GM18520 (cell line): Measurements from ENCODE around the gene ZNF511.

Experiments
- ATAC-seq: cut with Tn5 transposase; IDR thresholded peaks from one replicate; pipeline ENCODE4 v1.9.1; 2021; ENCODE audit not compliant: unreplicated experiment

The ZNF511 gene

DNA sequence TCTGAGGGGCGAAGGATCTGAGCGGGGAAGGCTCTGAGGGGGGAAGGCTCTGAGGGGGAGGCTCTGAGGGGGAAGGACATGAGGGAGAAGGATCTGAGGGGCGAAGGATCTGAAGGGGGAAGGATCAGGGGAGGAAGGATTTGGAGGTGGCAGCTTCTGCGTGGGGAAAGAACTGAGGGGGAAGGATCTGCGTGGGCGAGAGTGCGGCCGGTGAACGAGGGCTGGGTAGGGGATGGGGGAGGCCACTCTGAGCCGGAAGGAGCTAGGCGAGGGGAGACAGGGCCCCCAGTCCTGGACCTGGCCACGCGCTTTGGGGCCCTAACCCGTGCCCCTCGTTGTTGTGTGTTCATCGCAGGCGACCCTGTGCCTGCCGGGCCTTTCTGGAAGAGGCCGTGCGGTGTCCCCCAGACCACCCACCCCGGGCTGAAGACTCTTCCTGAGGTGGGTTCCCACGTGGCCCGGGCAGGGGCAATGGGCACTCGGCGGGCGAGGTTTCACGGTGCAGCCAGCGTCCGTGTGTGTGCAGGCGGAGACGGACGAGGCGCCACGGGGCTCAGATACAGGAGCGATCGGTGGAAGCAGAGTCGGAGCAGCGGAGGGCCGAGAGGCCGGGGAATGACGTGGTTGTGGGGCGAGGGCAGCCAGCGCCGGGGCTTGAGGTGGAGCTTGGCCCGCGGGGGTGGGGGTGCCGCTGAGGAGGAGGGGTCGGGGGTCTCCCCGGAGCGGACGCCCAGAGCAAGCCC, 26.0 kb downstream of the ZNF511 start:
- no peak for ATAC-seq

DNA sequence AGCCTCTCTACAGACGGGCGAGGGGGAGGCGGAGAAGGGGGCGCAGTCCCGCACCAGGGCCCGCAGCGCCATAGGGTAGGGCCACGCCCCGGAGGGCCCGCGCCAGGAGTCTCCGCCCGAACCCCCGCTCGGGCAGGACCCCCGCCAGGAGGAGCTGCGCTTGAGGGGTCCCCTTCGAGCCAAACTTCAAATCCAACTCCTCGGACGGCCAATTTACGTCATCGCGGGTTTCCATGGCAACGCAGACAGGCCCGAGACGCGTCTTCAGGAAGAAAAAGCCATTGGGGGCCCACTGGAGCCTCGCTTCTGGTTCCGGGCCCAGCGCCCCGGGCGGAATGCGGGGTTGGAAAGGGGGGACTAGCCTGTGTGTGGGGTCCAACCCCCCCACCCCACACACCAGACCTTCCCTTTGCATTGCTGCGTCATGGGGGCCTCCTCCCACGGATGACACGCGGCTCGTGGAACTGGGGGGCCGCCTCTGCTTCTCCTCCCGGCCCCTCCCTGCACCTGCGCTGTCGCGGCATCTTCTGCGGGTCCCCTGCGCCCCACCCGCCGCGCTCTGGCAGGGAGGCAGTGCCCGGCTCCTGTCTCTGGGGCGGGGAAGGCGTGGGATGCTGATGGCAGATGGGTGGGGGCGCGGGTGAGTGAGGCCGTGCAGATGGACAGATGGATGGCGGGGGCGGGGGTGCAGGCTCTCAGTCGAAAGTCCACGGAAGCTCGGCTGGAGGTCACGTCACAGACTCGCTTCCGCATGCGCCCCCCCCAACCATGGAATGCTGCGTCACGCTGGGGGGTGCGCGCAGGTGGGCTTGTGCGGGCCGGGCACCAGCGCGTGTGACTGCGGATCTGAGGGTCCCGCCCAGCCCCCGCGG, 26.8 kb downstream of the ZNF511 start:
- ATAC-seq: no peak

DNA sequence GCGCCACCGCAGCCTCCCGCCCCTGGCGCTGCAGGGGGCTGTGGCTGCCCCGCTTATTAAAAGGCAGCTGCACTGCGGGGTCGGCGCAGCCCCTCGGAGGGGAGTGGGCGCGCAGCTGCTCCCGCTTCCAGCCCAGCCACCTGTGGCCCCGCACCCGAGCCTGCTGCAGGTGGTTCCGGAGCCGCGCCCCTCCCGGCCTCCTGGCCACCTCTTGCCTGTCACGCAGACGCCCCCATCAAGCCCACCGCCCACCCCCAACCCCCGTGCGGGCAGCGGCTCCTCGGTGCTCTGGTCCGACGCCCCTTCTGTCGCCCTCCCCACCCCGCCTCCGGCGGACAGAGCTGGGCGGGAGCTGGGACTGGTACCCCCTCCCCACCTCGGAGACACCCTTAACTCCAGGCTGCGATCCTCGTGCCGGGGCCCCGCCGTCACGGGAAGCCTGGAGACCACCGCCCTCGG, 27.4 kb downstream of the ZNF511 start:
- no peak for ATAC-seq

DNA sequence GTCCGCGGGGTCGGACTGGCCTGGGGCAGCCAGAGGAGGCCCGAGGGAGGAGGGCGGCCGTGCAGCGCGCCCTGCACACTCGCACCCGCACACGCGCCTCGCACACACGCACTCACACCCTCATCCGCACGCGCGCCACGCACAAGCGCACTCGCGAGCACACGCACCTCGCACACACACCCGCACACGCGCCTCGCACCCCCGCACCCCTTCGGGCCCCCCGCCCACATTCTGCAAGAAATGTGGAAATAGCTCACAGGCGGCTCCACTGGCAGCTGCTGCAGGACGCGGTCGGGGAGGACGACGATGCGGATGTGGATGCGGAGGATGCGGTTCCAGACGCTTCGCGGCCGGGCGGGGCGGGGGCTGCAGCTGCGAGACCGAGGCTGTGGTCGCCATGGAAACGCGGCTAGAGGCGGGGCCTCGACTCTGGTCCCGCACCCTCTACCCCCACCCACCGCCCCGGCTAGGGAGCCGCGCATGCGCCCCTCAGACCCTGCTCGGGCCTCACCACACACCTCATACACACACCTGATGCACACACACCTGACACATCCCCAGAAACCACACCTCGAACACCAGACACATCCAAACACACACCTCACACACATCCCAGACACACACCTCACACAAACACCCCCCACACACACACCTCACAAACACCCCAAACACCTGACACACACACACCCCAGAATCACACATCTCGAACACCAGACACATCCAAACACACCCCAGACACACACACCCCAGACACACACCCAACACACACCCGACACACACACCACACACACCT, 28.1 kb downstream of the ZNF511 start, which contains the start of gene CALY:
Gene CALY (minus strand): TSS at position 320 of the 793 bp plus-strand sequence. CDS start 7,907 bp downstream, outside the sequence.
- no peak for ATAC-seq

DNA sequence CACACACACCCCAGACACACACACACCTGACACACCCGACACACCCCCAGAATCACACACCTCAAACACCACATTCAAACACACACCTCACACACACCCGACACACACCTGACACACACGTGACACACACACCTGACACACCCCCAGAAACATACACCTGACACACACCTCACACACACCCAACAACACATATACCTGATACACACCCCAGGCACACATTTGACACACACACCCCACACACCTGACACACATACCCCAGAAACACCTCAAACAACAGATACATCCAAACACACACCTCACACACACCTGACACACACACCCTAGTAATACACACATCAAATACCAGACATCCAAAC, 28.6 kb downstream of the ZNF511 start:
- no peak for ATAC-seq

DNA sequence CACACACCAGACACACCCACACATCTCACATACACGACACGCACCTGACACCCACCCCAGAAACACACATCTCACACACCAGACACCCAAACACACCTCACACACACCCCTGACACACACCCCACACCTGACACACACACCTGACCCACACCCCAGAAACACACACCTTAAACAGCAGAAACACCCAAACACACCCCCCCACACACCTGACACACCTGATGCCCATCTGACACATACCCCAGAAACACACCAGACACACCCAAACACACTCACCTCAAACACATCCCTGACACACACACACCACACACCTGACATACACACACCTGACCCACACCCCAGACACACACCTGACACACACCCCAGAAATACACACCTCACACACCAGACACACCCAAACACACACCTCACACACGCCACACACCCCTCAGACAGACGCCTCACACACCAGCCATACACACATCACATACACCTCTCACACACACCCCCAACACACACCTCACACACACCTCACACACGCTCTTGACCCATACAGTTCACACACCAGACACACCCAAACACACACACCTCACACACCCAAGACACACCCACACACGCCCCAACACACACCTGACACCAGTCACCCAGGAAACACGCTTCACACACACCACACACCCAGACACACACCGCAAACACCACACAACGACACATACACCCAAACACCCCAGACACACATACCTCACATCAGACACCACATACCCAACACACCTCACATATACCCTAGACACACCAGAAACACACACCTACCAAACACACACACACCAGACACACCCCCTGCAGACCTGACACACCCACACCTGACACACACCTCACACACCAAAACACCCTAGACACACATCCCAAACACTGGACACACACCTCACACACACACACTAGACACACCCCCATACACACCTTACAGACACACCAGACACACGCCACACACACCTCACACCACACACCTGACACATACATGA, 29.7 kb downstream of the ZNF511 start:
- no peak for ATAC-seq

DNA sequence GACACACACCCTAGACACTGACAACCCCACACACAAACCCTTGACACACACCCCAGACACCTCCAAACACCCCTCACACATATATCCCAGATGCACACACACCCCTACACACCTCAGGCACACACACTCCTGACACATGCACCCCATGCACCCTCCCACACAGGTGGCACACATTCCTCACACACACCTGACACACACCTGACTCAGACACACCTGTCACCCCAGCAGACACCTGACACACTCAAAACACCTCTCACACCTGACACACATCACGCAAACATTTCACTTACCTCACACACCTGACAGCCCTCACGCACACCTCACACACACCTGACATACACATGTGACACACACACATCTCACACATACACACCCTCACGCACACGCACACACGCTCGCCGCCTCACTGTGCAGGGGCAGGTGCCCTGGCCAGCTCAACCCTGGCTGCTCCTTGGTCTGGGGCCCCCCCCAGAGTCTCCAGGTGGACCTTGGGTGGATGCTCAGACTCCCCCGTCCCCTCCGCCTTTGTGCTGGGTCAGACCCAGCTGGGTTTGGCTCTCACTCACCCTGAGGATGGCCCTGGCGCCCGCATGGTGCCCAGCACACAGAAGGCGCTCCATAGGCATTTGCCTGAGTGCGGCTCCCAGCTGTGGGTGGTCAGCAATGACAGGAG, 31.1 kb downstream of the ZNF511 start:
- no peak for ATAC-seq

DNA sequence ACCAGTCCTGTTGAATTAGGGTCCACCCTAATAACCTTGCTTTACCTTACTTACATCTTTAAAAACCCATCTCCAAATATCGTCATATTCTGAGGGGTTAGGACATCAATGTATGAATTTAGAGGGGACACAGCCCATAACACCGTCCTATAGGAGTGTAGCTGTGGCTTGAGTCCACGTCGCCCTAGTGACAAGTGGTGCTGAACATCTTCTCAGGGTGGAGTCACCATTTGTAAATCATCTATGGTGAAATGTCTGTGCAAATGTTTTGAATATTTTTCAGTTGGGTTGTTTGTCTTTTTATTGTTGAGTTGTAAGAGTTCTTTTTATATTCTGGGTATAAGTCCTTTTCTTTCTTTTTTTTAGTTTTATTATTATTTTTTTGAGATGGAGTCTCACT, 33.3 kb downstream of the ZNF511 start:
- ATAC-seq: no peak

DNA sequence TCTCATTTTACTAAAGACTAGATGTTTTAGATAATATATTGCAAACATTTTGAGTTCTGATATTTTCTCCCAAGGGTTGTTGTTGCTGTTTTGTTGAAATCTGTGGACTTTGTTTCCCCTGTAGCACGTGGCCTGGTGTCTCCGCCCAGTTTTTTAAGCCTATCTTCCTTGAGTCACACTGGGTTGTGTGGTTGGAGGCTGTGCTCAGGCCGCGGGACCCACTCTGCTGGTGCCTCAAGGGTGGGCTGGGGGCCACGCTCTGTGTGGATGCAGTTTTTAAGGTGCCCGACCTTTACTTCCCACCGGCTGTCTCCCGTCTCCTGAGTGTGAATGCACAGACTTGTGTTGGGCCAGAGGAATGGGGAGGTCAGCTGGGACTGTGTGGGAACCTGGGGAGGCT, 34.2 kb downstream of the ZNF511 start:
- ATAC-seq: no peak

DNA sequence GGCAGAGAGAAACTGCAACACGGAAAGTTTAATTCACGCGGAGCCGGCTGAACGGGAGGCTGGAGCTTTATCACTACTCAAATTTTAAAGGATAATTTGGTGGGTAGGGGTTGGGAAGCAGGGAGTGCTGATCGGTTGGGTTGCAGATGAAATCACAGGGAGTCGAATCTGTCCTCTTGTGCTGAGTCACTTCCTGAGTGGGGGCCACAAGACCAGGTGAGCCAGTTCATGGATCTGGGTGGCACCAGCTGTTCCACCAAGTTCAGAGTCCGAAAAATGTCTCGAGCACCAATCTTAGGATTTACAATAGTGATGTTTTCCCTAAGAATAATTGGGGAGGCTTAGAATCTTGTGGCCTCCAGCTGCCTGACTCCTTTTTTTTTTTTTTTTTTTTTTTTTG, 34.8 kb downstream of the ZNF511 start:
- no peak for ATAC-seq

DNA sequence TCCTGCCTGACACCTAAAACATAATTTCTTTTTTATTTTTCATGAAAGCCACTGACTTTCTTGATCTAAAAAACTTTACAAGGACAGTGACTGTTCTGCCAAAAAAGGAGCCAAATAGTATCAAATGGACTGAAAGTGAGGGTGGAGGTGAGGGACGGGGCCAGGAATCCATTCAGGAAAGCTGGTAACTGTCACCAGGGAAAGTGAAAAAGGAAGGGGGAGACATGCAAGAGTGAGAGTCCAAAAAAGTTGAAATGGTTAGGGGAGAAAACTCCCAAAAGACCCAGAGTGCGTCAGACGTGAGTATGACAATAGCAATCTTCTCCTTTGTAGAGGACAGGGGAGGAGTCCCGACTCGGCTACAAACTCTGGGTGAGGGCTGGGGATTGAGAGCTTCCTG, 35.5 kb downstream of the ZNF511 start:
- no peak for ATAC-seq

DNA sequence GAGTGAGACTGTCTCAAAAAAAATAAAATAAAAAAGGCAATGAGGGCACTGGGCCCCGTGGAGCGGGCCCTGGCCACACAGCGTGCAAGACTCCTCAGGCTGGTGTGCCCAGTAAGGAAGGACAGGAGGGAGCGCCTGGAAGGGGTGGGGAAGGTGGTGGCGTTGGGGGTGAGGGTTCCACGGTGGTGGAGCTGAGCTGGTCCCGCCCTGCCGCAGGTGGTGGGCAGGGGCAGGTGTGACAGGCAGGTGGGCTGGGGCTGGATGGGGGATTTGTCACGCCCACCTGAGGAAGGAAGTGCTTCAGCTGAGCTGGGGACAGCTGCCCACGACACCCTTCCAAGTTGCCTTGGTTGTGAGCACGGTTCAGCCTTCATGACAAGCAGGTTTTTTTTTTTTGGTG, 37.7 kb downstream of the ZNF511 start:
- no peak for ATAC-seq

DNA sequence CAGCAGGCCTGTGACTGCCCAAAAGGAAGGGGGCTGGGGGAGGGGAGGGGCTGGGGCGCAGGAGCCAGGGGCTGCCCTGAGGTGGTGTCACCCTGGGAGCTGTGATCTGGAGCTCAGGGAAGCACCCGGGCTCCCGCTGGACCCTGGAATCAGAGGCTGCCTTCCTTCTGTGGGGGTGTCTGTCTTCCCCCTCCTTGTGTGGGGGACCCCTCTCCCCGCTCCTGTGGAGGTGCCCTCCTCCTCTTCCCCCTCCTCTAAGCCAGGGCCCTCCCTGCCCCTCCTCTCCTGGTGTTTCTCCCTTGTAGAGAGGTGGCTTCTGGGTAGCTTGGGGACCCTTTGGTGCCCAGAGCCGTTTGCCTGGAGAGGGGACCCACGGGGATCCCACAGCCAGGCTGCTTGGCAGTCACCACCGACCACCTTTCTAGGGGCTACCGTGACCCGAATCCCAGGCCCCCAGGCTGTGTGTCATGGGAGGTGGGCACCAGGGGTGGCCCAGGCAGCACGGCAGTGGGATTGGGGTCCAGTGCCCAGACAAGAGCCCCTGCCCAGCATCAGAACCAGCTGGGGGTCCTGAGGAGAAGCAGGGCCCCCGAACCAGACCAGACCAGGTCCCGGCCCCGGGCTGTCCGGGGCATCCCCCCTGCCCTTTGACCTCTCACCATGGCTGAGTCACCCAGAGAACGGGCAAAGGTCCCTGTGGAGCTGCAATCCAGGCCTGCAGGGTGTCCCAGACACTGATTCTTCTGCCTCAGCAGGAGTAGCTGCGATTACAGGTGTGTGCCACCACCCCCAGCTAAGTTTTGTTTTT, 39.2 kb downstream of the ZNF511 start:
- ATAC-seq: no peak

DNA sequence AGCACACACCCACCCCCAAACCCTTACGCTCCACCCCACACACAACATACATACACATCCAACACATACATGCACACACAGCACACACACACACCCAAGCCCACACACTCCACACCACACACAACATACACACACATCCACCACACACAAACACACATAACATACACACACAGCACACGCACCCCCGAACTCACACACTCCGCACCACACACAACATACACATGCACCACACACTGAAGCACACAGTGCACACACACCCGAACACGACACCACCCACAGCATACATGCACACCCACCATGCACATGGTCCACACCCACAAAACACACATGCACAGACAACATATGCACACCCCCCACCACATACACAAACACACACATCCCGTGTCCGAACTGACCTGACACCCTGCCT, 40.5 kb downstream of the ZNF511 start:
- no peak for ATAC-seq

DNA sequence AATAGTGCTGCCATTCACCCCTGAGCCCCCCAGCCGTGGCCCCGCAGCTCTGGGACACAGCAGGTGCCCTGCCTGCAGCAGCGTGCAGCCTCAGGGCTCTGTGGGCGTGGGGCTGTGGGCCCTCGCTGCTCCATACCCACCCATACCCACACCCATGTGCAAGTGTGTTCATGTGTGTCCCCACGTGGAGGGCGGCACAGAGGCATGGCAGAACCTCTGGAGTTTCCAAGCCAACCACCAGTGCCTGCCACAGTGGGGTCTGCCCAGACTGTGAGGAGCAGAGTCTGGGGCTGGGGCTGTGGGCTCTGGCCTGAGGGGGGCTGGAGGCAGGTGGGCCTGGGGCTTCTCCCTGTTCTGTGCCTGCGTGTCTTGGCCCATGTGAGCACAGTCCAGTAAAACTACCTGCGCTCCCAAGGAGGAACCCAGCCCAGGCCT, 40.9 kb downstream of the ZNF511 start:
- ATAC-seq: no peak

DNA sequence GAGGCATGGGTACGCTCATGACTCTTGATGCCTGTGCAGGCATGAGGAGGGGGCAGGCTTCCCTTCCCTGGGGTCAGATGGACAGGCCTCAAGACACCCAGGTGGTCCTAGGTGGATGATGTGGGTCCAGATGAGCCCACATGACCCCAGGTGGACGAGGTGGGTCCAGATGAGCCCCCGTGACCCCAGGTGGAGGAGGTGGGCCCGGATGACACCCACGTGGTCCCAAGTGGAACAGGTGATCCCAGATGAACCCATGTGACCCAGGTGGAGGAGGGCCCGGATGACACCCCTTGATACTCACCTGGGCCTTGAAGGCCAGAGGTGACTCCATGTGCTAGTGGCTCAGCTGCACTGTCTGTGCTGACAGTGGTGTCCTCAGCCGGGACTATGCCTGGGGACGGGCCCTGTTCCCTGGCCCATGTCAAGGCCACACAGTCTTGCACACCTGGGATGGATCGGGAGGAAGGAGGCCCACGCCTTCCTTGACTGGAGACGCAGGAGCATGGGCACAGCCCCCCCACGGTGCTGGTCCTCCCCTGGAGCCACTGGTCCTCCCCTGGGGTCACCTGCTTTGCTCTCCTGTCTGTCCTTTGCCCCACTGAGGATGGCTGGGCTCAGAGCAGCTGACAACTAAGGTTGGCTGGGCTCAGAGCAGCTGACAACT, 41.7 kb downstream of the ZNF511 start:
- ATAC-seq: no peak

DNA sequence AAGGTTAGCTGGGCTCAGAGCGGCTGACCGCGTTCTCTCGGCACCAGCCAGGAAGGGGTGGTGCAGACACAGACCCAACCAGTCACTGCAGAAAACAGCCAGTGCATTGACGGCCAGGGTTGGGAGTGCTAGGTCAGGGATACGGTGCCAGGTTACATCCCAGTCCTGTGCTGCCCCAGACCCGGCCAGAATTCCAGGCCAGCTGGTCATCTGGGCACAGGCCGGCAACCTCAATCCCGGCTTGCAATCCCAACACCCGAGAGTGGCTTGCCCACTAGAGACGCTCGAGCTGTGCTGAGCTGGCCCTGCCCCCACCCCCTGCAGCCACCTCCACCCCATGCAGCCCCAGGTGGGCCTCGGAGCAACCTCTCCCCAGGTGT, 42.2 kb downstream of the ZNF511 start:
- no peak for ATAC-seq
